Adrenal gland (tissue), 12 donors: ENCODE data around the gene ZSCAN18. TPM values are rescaled to one million over a fixed set of nuclear protein-coding genes. Genes with fewer than 3 reads are reported as not detected.
A peak's percentile ranks its signal among the peaks of the same experiment; 100 is the strongest.

Experiments used
- DNase-seq, 7 donors: peaks; one replicate each; pipeline ENCODE4 v3.0.0-alpha.2; 2019 to 2020
- H3K27ac ChIP-seq, 5 donors: fragments of 200-600 bp; sonication (generic) in 4 of 5; 1 replicate in 3 of 5; 2 replicates in 2 of 5; pipeline versions ENCODE4 v1.5.1 to v1.8.0; 2016 to 2020; ENCODE audit warnings: mild to moderate bottlenecking in 1 of 5
- H3K27me3 ChIP-seq: fragments of 200-600 bp; 2 replicates; pipeline ENCODE4 v1.8.0; 2021
- H3K36me3 ChIP-seq, 2 donors: fragments of 200-600 bp; replicated peaks in 1 of 2; 1 replicate in 1 of 2; 2 replicates in 1 of 2; pipeline versions ENCODE4 v1.5.1 to v1.8.0; 2018 to 2022
- H3K4me1 ChIP-seq, 2 donors: fragments of 200-600 bp; replicated peaks in 1 of 2; 1 replicate in 1 of 2; 2 replicates in 1 of 2; pipeline versions ENCODE4 v1.5.1 to v1.8.0; 2018 to 2021
- H3K4me3 ChIP-seq, 4 donors: fragments of 200-600 bp; sonication (generic) in 3 of 4; one replicate each; pipeline ENCODE4 v1.5.1; 2016 to 2018
- H3K9me3 ChIP-seq, 3 donors: fragments of 200-600 bp; sonication (generic) in 1 of 3; replicated peaks in 1 of 3; 1 replicate in 2 of 3; 2 replicates in 1 of 3; pipeline versions ENCODE4 v1.5.1 to v1.8.0; 2016 to 2021
- CTCF ChIP-seq, 6 experiments: fragments of 450-650 bp in 4 of 6; fragments of 200-600 bp in 2 of 6; sonication (generic) in 1 of 6; IDR thresholded peaks; 1 replicate in 5 of 6; 2 replicates in 1 of 6; pipeline versions ENCODE4 v1.5.1 to v1.8.0; 2016 to 2021; ENCODE audit warnings: antibody characterized with exemption in 6 of 6, mild to moderate bottlenecking in 2 of 6, moderate library complexity in 1 of 6
- POLR2A ChIP-seq, 2 donors: fragments of 450-650 bp; IDR thresholded peaks; one replicate each; pipeline ENCODE4 v1.6.1; 2017; ENCODE audit warnings: antibody characterized with exemption in 2 of 2, mild to moderate bottlenecking in 2 of 2, moderate library complexity in 1 of 2
- WGBS, 4 donors: extraction: QIAGEN DNeasy Blood & Tissue Kit in 2 of 4; methylation state at CpG; one replicate each; pipeline versions ENCODE4 v1.1.5 to v1.1.7; 2013 to 2017; 5-methylcytosine and 5-hydroxymethylcytosine counted together
- intact Hi-C, 2 donors: fragments of 100-400 bp; cut with DNase I; formaldehyde crosslinking; loops; one replicate each; pipeline versions ENCODE4 v1.14.1 to v1.15.0; 2022 to 2023
- polyA plus RNA-seq, 3 donors: library from polyadenylated mRNA; stranded (reverse); fragments of 200-250 nt in 2 of 3; fragments of 350-450 nt in 1 of 3; fragmentation: Illumina TruSeq in 1 of 3; extraction: RNeasy Lipid Tissue Mini Kit (QIAGEN cat#74804) in 1 of 3; gene quantifications; one replicate each; pipeline ENCODE4 v1.2.3, GENCODE V29; 2013 to 2014
- total RNA-seq, 9 donors: library from RNA; depleted of rRNA in 4 of 9; stranded (reverse); fragments of >200 nt in 4 of 9; fragments of 120-200 nt in 1 of 9; fragmentation: NEBNext Ultra II Directional in 1 of 9; extraction: Animal tissue kit (Norgen Biotek cat#: 25700) in 1 of 9; gene quantifications; one replicate each; pipeline versions ENCODE4 v1.1.0 to v1.2.4, GENCODE V29; 2013 to 2023
- donor health status: healthy with polysubstance abuse.
- donor health status: Bipolar disorder and iron deficiency.
- donor health status: DM: yes; HTN: yes; CAD: no.
- donor health status: DM: no; HTN: no; CAD: no.
- donor health status: DM: no; HTN: no; CAD: no.
- donor health status: DM: yes; HTN: yes; CAD: no.

ZSCAN18 gene
- total and polyA plus RNA-seq, 12 donors: 18.7 to 81.2 (median 62.2) TPM

DNA sequence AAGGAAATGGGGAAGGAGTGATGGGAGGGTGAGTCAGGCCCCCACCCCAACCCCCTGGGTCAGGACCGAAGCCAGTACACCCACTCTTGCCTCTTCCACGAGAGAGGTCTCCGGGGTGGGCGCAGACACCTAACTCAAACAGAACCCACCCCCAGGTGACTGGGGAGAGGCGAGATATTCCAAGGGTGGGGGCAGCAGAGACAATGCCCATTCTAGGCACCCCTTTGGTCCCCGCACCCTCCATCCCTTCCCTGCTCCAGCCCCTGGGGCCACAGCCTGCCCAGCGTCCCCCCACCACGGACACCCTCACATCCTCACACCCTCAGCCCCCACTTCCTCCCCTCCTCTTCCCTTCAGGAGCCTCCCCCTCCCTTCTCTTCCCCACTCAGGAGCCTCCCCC, 682 bp downstream of the ZSCAN18 start:
- Histone ChIP-seq H3K36me3 (no peaks in the 10 kb centered on the region), H3K9me3 (peaks cover 0 to 10% (median 0%) of the 10 kb centered on the region in 3 donors), H3K4me1 (peaks cover 4 to 9% of the 10 kb centered on the region in 2 donors), H3K27me3 (no peaks in the 10 kb centered on the region), H3K27ac (peak overlapping the region in 2 of 5 donors; percentile 40 to 91), H3K4me3 (peak overlapping the region in 2 of 4 donors; percentile 76 to 96)
- no peak for DNase-seq
- 36 to 44% (median 41%) methylated on average over 7 to 8 of the region's 8 CpGs for WGBS, 4 donors
- intact Hi-C loops: no loop called here
- TF ChIP-seq CTCF (IDR thresholded peaks at IDR 0.05): no peak
- TF ChIP-seq POLR2A (IDR thresholded peaks at IDR 0.05): no peak

DNA sequence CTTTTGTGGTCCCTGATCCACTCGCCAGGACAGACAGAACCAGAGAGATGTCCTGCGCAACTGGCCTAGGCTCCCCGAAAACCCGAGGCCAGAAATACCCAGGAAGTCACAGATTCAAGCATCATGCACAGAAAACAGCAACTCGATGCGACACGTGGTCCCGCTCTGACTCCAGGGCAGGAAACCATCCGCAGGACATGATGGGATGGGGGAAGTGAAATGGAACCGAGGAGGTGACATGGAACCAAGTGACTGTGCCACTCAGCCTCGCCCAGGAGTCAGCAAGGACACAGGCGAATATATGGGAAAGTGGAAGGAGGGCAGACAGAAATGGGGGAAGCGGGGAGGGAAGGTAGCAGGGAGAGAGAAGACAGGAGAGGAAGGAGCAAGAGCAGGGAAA, 1.1 kb downstream of the ZSCAN18 start:
- Histone ChIP-seq H3K9me3 (peaks cover 0 to 6% (median 0%) of the 10 kb centered on the region in 3 donors), H3K4me1 (peaks cover 4 to 9% of the 10 kb centered on the region in 2 donors), H3K36me3 (no peaks in the 10 kb centered on the region), H3K27ac (no peak overlapping the region), H3K4me3 (peak overlapping the region in 1 of 4 donors; percentile 96), H3K27me3 (no peaks in the 10 kb centered on the region)
- 81 to 91% (median 86%) methylated on average over 13 of the region's 13 CpGs for WGBS, 4 donors
- intact Hi-C loops: no loop called here
- no peak for TF ChIP-seq CTCF (IDR thresholded peaks at IDR 0.05)
- TF ChIP-seq POLR2A (IDR thresholded peaks at IDR 0.05): no peak
- DNase-seq: no peak

DNA sequence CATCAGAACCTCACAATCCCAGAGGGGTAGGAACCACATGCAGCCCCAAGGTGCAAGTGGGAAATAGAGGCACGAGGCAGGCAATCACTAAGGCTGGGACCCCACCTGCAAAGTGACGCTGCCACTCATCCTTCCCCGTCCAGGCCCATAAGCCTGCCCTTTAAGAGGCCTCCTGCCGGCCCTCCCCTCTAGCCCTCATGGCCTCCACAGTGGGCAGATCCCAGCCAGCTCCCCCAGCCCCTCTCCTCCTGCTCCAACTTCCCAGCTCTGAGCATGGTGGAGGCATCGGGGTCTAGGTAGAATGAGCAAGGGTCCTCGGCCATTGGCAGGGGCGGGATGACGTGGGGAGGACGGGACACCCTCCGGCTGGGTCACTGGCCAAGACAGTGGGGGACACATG, 2.7 kb downstream of the ZSCAN18 start:
- intact Hi-C loops: no loop called here
- Histone ChIP-seq H3K36me3 (no peaks in the 10 kb centered on the region), H3K9me3 (peaks cover 0 to 5% (median 0%) of the 10 kb centered on the region in 3 donors)

GRCh38 chr19:58093071-58093470, 5.0 kb downstream of the ZSCAN18 start:
- Histone ChIP-seq H3K4me1 (peaks cover 4 to 6% of the 10 kb centered on the region in 2 donors), H3K36me3 (no peaks in the 10 kb centered on the region)
- no peak for DNase-seq

More for the DNA sequence above, 2.7 kb downstream of the ZSCAN18 start:
- 91 to 99% (median 96%) methylated on average over 9 to 10 of the region's 10 CpGs for WGBS, 4 donors
- no peak for TF ChIP-seq POLR2A (IDR thresholded peaks at IDR 0.05)
- no peak for TF ChIP-seq CTCF (IDR thresholded peaks at IDR 0.05)
- H3K4me1 ChIP-seq: peaks cover 4 to 9% of the 10 kb centered on the region in 2 donors
- H3K27me3 ChIP-seq: no peaks in the 10 kb centered on the region
- no peak for DNase-seq
- no peak overlapping the region for H3K4me3 ChIP-seq
- no peak overlapping the region for H3K27ac ChIP-seq

More at GRCh38 chr19:58093071-58093470, 5.0 kb downstream of the ZSCAN18 start:
- WGBS, 4 donors: 92 to 98% (median 95%) methylated on average over 7 of the region's 7 CpGs
- intact Hi-C loops: no loop called here
- TF ChIP-seq POLR2A (IDR thresholded peaks at IDR 0.05) (no peak), CTCF (IDR thresholded peaks at IDR 0.05) (no peak)
- no peak overlapping the region for H3K27ac ChIP-seq
- H3K4me3 ChIP-seq: no peak overlapping the region
- peaks cover 0 to 5% (median 0%) of the 10 kb centered on the region in 3 donors for H3K9me3 ChIP-seq
- no peaks in the 10 kb centered on the region for H3K27me3 ChIP-seq
